HCT116 (cell line): ENCODE results near the gene QSOX1. TPM values are rescaled to one million over a fixed set of nuclear protein-coding genes. Genes with fewer than 3 reads are reported as not detected.

Experiments used
- ATAC-seq: fragments of 200-7000 bp; cut with Tn5 transposase; 2 replicates; pipeline ENCODE4 v1.9.1; 2020; ENCODE audit warnings: mild to moderate bottlenecking, moderate library complexity
- BruUV-seq: library from RNA; stranded (reverse); fragments of 400-500 nt; replicated peaks from 2 replicates; lab custom pipeline; 2021; lab: Mats Ljungman, UMichigan
- CTCF ChIA-PET: fragments of 300-600 bp; sonication (Branson Sonifier 250); formaldehyde crosslinking; loops from one replicate; lab custom pipeline; 2021; ENCODE audit warnings: antibody characterized with exemption; lab: Charles Lee
- POLR2A ChIA-PET: fragments of 300-600, 350-600 bp; sonication (Branson Sonifier 250); formaldehyde crosslinking; loops from one replicate; lab custom pipeline; 2021; ENCODE audit warnings: antibody characterized with exemption; lab: Charles Lee
- RAD21 ChIA-PET, 2 experiments: fragments of 300-600 bp; sonication (Branson Sonifier 250); formaldehyde crosslinking; loops; one replicate each; lab custom pipeline; 2023; ENCODE audit warnings: low total read pairs in 2 of 2; ENCODE audit not compliant: uncharacterized antibody in 2 of 2, unreplicated experiment in 2 of 2, low non-redundant PET in 1 of 2; lab: Charles Lee
- DNase-seq: peaks from one replicate; pipeline ENCODE4 v3.0.0-alpha.2; 2010; ENCODE audit warnings: low read depth, low spot score
- H2AFZ ChIP-seq: fragments of 200-600 bp; shearing (Covaris generic), sonication (generic); 2 replicates; pipeline ENCODE4 v1.6.1; 2017; ENCODE audit warnings: low read depth, mixed run types, mixed read lengths, antibody characterized with exemption, low read length; ENCODE audit not compliant: poor library complexity, severe bottlenecking
- H3K27ac ChIP-seq: 2 replicates; pipeline ENCODE4 v1.5.1; 2012; ENCODE audit warnings: low read depth, low read length
- H3K27me3 ChIP-seq: fragments of 200-600 bp; sonication (generic); 2 replicates; pipeline ENCODE4 v1.6.1; 2016; ENCODE audit warnings: mixed run types, low read length, mixed read lengths; ENCODE audit not compliant: insufficient read depth
- H3K36me3 ChIP-seq, 2 experiments: fragments of 200-500 bp in 1 of 2; fragments of 200-600 bp in 1 of 2; sonication (Bioruptor generic) in 1 of 2; sonication (generic) in 1 of 2; 2 replicates each; pipeline versions ENCODE4 v1.5.1 to v1.6.1; 2014 to 2016; ENCODE audit warnings: low read length in 2 of 2, inconsistent platforms in 1 of 2, mixed read lengths in 1 of 2, mixed run types in 1 of 2; ENCODE audit not compliant: insufficient read depth in 2 of 2, control insufficient read depth in 1 of 2
- H3K4me1 ChIP-seq, 2 experiments: fragments of 200-600 bp in 1 of 2; sonication (generic) in 1 of 2; 2 replicates each; pipeline versions ENCODE4 v1.5.1 to v1.6.1; 2012 to 2017; ENCODE audit warnings: low read length in 2 of 2, inconsistent platforms in 1 of 2, mild to moderate bottlenecking in 1 of 2, mixed read lengths in 1 of 2, mixed run types in 1 of 2, moderate library complexity in 1 of 2; ENCODE audit not compliant: insufficient read depth in 2 of 2, control insufficient read depth in 1 of 2
- H3K4me2 ChIP-seq: fragments of 200-600 bp; sonication (generic); 2 replicates; pipeline ENCODE4 v1.6.1; 2017; ENCODE audit warnings: mixed run types, low read length, mixed read lengths
- H3K4me3 ChIP-seq, 2 experiments: fragments of 200-600 bp in 1 of 2; sonication (generic) in 1 of 2; replicated peaks in 1 of 2; 2 replicates each; pipeline ENCODE4 v1.5.1; 2011 to 2016; ENCODE audit warnings: low read length in 2 of 2, control low read depth in 1 of 2, low read depth in 1 of 2, mild to moderate bottlenecking in 1 of 2, mixed read lengths in 1 of 2, mixed run types in 1 of 2
- H3K79me2 ChIP-seq: fragments of 200-600 bp; sonication (generic); 2 replicates; pipeline ENCODE4 v1.6.1; 2017; ENCODE audit warnings: mild to moderate bottlenecking, mixed run types, low read length, moderate library complexity, mixed read lengths; ENCODE audit not compliant: insufficient read depth
- H3K9ac ChIP-seq: fragments of 200-600 bp; sonication (generic); 2 replicates; pipeline ENCODE4 v1.6.1; 2016; ENCODE audit warnings: low read length, mixed read lengths
- H3K9me2 ChIP-seq: fragments of 200-600 bp; sonication (generic), shearing (Covaris generic); 2 replicates; pipeline ENCODE4 v1.6.1; 2017; ENCODE audit warnings: mixed run types, mild to moderate bottlenecking, moderate library complexity; ENCODE audit not compliant: insufficient read depth
- H3K9me3 ChIP-seq, 2 experiments: fragments of 200-500 bp in 1 of 2; fragments of 200-600 bp in 1 of 2; sonication (Bioruptor generic) in 1 of 2; sonication (generic) in 1 of 2; 2 replicates each; pipeline ENCODE4 v1.6.1; 2014 to 2017; ENCODE audit warnings: low read length in 2 of 2, mixed read lengths in 2 of 2, inconsistent platforms in 1 of 2, low read depth in 1 of 2, mild to moderate bottlenecking in 1 of 2, mixed run types in 1 of 2, moderate library complexity in 1 of 2; ENCODE audit not compliant: control insufficient read depth in 1 of 2, insufficient read depth in 1 of 2
- H4K20me1 ChIP-seq: fragments of 200-600 bp; sonication (generic), shearing (Covaris generic); 2 replicates; pipeline ENCODE4 v1.6.1; 2017; ENCODE audit warnings: mixed run types, mild to moderate bottlenecking, moderate library complexity; ENCODE audit not compliant: insufficient read depth
- RAD21 ChIP-seq: IDR thresholded peaks from 2 replicates; pipeline ENCODE4 v1.6.1; 2012; ENCODE audit warnings: low read depth, mild to moderate bottlenecking
- SP1 ChIP-seq: IDR thresholded peaks from 2 replicates; pipeline ENCODE4 v1.6.1; 2012; ENCODE audit warnings: low read depth
- TCF7L2 ChIP-seq: IDR thresholded peaks from 2 replicates; pipeline ENCODE4 v1.7.0; 2011; ENCODE audit warnings: borderline replicate concordance, inconsistent platforms; ENCODE audit not compliant: insufficient read depth, insufficient read length; ENCODE audit errors: extremely low read depth
- ZNF274 ChIP-seq: fragments of 200-500 bp; sonication (Bioruptor generic); IDR thresholded peaks from 2 replicates; pipeline ENCODE4 v1.6.1; 2014; ENCODE audit warnings: mild to moderate bottlenecking, low read depth, low read length, inconsistent platforms
- intact Hi-C: fragments of 100-400 bp; cut with micrococcal nuclease; formaldehyde crosslinking; loops from 2 replicates; pipeline ENCODE4 v1.10.0; 2022
- total RNA-seq: library from RNA; stranded (reverse); gene quantifications from one replicate; pipeline ENCODE4 v1.2.1, GENCODE V29; 2021; ENCODE audit not compliant: unreplicated experiment
- TF ChIP-seq, protein P1 (sequence below): IDR thresholded peaks from 2 replicates; pipeline ENCODE4 v1.6.1; 2012
- TF ChIP-seq, protein P2 (sequence below), 3 experiments: fragments of 200-600 bp in 1 of 3; sonication (generic) in 1 of 3; IDR thresholded peaks in 2 of 3; conservative IDR thresholded peaks in 1 of 3; 2 replicates each; pipeline ENCODE4 v1.5.1; 2012 to 2017; ENCODE audit warnings: low read depth in 2 of 3, low read length in 2 of 3, antibody characterized with exemption in 1 of 3, borderline replicate concordance in 1 of 3, control low read depth in 1 of 3, mild to moderate bottlenecking in 1 of 3, mixed read lengths in 1 of 3, mixed run types in 1 of 3, moderate library complexity in 1 of 3; ENCODE audit not compliant: insufficient read depth in 1 of 3

The QSOX1 gene
- total RNA-seq, 1 experiment from 2014 or later, result 89.2 TPM

GRCh38 chr1:180230791-180231505 is 76.3 kb downstream of the QSOX1 start:
- TF ChIP-seq, protein P1, sequence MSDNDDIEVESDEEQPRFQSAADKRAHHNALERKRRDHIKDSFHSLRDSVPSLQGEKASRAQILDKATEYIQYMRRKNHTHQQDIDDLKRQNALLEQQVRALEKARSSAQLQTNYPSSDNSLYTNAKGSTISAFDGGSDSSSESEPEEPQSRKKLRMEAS, result peak; percentile 45
- TF ChIP-seq SP1, result no peak
- peak overlapping the region; percentile 46 for H3K9ac ChIP-seq
- no peak overlapping the region for H3K27ac ChIP-seq
- peak overlapping the region; percentile 100 for H3K4me2 ChIP-seq
- peak; percentile 51 for ATAC-seq
- BruUV-seq, result no TSS peak
- intact Hi-C loops, result no loop called here
- no peaks in the 10 kb centered on the region for H3K9me3 ChIP-seq
- DNase-seq, result no peak
- H2AFZ ChIP-seq, result peak overlapping the region; percentile 97
- no peaks in the 10 kb centered on the region for H3K79me2 ChIP-seq
- 0 out of 2 replicates have a peak, but pooled peaks cover 3% of the 10 kb centered on the region for H3K27me3 ChIP-seq
- ChIA-PET POLR2A (interaction anchor here (0.6 to 0.9 kb wide), 2 partner anchors 12 to 43 kb away, joined by 3 read pairs; no protein-coding TSS in a partner anchor), RAD21 (no interaction called here), CTCF (interaction anchor here (0.7 to 1.3 kb wide), 5 partner anchors 9 to 416 kb away, joined by 3 to 8 read pairs (median 4); no protein-coding TSS in a partner anchor)
- no peaks in the 10 kb centered on the region for H3K9me2 ChIP-seq
- peak overlapping the region; percentile 45 to 71 for H3K4me3 ChIP-seq
- peaks cover 10 to 28% of the 10 kb centered on the region in 2 experiments for H3K4me1 ChIP-seq
- H4K20me1 ChIP-seq, result no peaks in the 10 kb centered on the region
- H3K36me3 ChIP-seq, result no peaks in the 10 kb centered on the region

DNA sequence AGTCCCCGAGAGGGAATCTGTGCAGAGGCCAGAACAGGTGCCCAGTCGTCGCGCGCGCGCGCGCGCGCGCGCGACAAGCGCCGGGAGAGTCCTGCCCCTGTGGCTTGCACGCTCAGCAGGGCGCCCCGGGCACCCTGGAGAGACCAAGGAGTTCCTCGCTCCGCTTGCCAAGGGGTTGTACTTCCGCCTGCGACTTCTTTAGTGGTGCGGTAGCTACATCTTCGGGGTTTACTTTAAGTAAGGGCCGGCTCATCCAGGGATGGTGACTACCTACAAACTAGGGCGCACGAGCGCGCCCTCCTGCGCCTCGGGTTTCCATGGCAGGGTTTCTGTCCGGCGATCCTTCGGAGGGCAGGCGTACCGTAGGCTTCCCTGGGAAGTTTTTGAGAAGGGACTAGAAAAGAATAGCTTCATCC is 76.8 kb downstream of the QSOX1 start:
- BruUV-seq, result no TSS peak
- CTCF ChIA-PET, result interaction anchor here (0.7 to 1.3 kb wide), 4 partner anchors 9 to 44 kb away, joined by 3 to 8 read pairs (median 4); no protein-coding TSS in a partner anchor
- POLR2A ChIA-PET, result interaction anchor here (0.6 to 0.9 kb wide), 4 partner anchors 12 to 768 kb away, joined by 3 to 4 read pairs (median 3); no protein-coding TSS in a partner anchor
- intact Hi-C loops, result no loop called here
- no peaks in the 10 kb centered on the region for H3K9me3 ChIP-seq
- 0 out of 2 replicates have a peak, but pooled peaks cover 3% of the 10 kb centered on the region for H3K27me3 ChIP-seq
- no peaks in the 10 kb centered on the region for H3K36me3 ChIP-seq
- RAD21 ChIA-PET, result no interaction called here
- peak overlapping the region; percentile 45 to 71 for H3K4me3 ChIP-seq
- no peaks in the 10 kb centered on the region for H4K20me1 ChIP-seq
- H3K4me2 ChIP-seq, result peak overlapping the region; percentile 100
- no peak overlapping the region for H3K27ac ChIP-seq
- H3K9ac ChIP-seq, result peak overlapping the region; percentile 46
- peak; percentile 68 for ATAC-seq
- no peaks in the 10 kb centered on the region for H3K9me2 ChIP-seq
- H3K79me2 ChIP-seq, result no peaks in the 10 kb centered on the region
- DNase-seq, result peak; percentile 53
- H2AFZ ChIP-seq, result peak overlapping the region; percentile 97
- peaks cover 10 to 28% of the 10 kb centered on the region in 2 experiments for H3K4me1 ChIP-seq
- TF ChIP-seq, protein P2, sequence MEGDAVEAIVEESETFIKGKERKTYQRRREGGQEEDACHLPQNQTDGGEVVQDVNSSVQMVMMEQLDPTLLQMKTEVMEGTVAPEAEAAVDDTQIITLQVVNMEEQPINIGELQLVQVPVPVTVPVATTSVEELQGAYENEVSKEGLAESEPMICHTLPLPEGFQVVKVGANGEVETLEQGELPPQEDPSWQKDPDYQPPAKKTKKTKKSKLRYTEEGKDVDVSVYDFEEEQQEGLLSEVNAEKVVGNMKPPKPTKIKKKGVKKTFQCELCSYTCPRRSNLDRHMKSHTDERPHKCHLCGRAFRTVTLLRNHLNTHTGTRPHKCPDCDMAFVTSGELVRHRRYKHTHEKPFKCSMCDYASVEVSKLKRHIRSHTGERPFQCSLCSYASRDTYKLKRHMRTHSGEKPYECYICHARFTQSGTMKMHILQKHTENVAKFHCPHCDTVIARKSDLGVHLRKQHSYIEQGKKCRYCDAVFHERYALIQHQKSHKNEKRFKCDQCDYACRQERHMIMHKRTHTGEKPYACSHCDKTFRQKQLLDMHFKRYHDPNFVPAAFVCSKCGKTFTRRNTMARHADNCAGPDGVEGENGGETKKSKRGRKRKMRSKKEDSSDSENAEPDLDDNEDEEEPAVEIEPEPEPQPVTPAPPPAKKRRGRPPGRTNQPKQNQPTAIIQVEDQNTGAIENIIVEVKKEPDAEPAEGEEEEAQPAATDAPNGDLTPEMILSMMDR (IDR thresholded peaks at IDR 0.05 in 2 of 3, conservative IDR thresholded peaks at IDR 0.05 in 1 of 3; ENCODE audit: borderline replicate concordance in 1 of 3, insufficient read depth in 1 of 3, low read depth in 2 of 3, low read length in 2 of 3), result peak in 2 of 3 experiments; percentile 26 to 30; a peak in 1 of 6 replicates
- TF ChIP-seq RAD21 (peak; percentile 41), ZNF274 (no peak), TCF7L2 (peak; percentile 47)
